CD8-positive, alpha-beta memory T cell (primary cell): ENCODE results near the gene UBE2S. TPM values are rescaled to one million over a fixed set of nuclear protein-coding genes. Genes with fewer than 3 reads are reported as not detected.

ENCODE experiments used
- CTCF ChIA-PET: fragments of 350-600 bp; sonication (Branson Sonifier 250); formaldehyde crosslinking; loops from one replicate; lab custom pipeline; 2021; ENCODE audit warnings: antibody characterized with exemption; lab: Charles Lee
- POLR2A ChIA-PET: fragments of 350-600 bp; sonication (Branson Sonifier 250); formaldehyde crosslinking; loops from one replicate; lab custom pipeline; 2021; ENCODE audit warnings: antibody characterized with exemption; lab: Charles Lee
- DNase-seq, 5 donors: peaks; one replicate each; pipeline versions ENCODE4 v3.0.0 to v3.0.0-alpha.2; 2020 to 2022; ENCODE audit warnings: mixed read lengths in 1 of 5
- H3K27ac ChIP-seq: one replicate; pipeline ENCODE4 v1.7.0; 2013; ENCODE audit warnings: low read depth, mild to moderate bottlenecking, low read length, moderate library complexity
- H3K27me3 ChIP-seq: 2 replicates; pipeline ENCODE4 v1.7.0; 2013; ENCODE audit warnings: low read length, mild to moderate bottlenecking; ENCODE audit not compliant: insufficient read depth, poor library complexity, severe bottlenecking
- H3K36me3 ChIP-seq: 2 replicates; pipeline ENCODE4 v1.7.0; 2013; ENCODE audit warnings: mild to moderate bottlenecking, low read length, moderate library complexity; ENCODE audit not compliant: insufficient read depth
- H3K4me1 ChIP-seq: 2 replicates; pipeline ENCODE4 v1.7.0; 2013; ENCODE audit warnings: mild to moderate bottlenecking, low read length, moderate library complexity; ENCODE audit not compliant: insufficient read depth
- H3K4me3 ChIP-seq: 2 replicates; pipeline ENCODE4 v1.7.0; 2013; ENCODE audit warnings: mild to moderate bottlenecking, low read length
- H3K9me3 ChIP-seq: 2 replicates; pipeline ENCODE4 v1.7.0; 2013; ENCODE audit warnings: mild to moderate bottlenecking, low read length
- H3K27ac Mint-ChIP-seq, 8 donors: one replicate each; pipeline ENCODE4 v1.8.0; 2020 to 2021; ENCODE audit warnings: mixed read lengths in 8 of 8, mild to moderate bottlenecking in 6 of 8, inconsistent platforms in 3 of 8, moderate library complexity in 3 of 8
- H3K27me3 Mint-ChIP-seq, 2 donors: one replicate each; pipeline ENCODE4 v1.8.0; 2020 to 2021; ENCODE audit warnings: mixed read lengths in 2 of 2, mild to moderate bottlenecking in 1 of 2, moderate library complexity in 1 of 2
- H3K36me3 Mint-ChIP-seq, 3 donors: one replicate each; pipeline ENCODE4 v1.8.0; 2020 to 2021; ENCODE audit warnings: mixed read lengths in 3 of 3, inconsistent platforms in 1 of 3, mild to moderate bottlenecking in 1 of 3
- H3K4me1 Mint-ChIP-seq, 3 donors: one replicate each; pipeline ENCODE4 v1.8.0; 2020 to 2021; ENCODE audit warnings: mixed read lengths in 3 of 3, inconsistent platforms in 1 of 3, mild to moderate bottlenecking in 1 of 3
- H3K4me3 Mint-ChIP-seq, 7 donors: one replicate each; pipeline ENCODE4 v1.8.0; 2020 to 2021; ENCODE audit warnings: mixed read lengths in 7 of 7, mild to moderate bottlenecking in 6 of 7, moderate library complexity in 4 of 7, inconsistent platforms in 2 of 7
- H3K9me3 Mint-ChIP-seq, 5 donors: one replicate each; pipeline ENCODE4 v1.8.0; 2020 to 2022; ENCODE audit warnings: mixed read lengths in 5 of 5, mild to moderate bottlenecking in 3 of 5, moderate library complexity in 2 of 5, inconsistent platforms in 1 of 5
- polyA plus RNA-seq: library from polyadenylated mRNA; unstranded; fragments of 300-500 nt; fragmentation: Illumina TruSeq; gene quantifications from one replicate; pipeline ENCODE4 v1.2.3, GENCODE V29; 2021
- total RNA-seq, 2 experiments: library from RNA; stranded (reverse); gene quantifications; one replicate each; pipeline ENCODE4 v1.2.3, GENCODE V29; 2021

UBE2S gene
- total and polyA plus RNA-seq, 3 experiments from 2014 or later = 42.5 to 291 (median 263) TPM

- peaks cover 7 to 12% (median 8%) of the 10 kb centered on the region in 3 donors for H3K4me1 Mint-ChIP-seq
These were observed 38.7 kb downstream of the UBE2S start for GRCh38 chr19:55368701-55369563.

GRCh38 chr19:55368106-55368505 is 39.5 kb downstream of the UBE2S start:
- Histone ChIP-seq H3K4me1 (peaks cover 6% of the 10 kb centered on the region), H3K36me3 (no peaks in the 10 kb centered on the region), H3K27me3 (peaks cover 27% of the 10 kb centered on the region), H3K9me3 (no peaks in the 10 kb centered on the region), H3K27ac (no peak overlapping the region), H3K4me3 (no peak overlapping the region)
- peaks cover 23 to 48% of the 10 kb centered on the region in 2 donors for H3K27me3 Mint-ChIP-seq
- POLR2A ChIA-PET = no interaction called here
- no peak overlapping the region for H3K27ac Mint-ChIP-seq
- CTCF ChIA-PET = interaction anchor here (1.1 kb wide), 1 partner anchor 75 kb away, joined by 3 read pairs; no protein-coding TSS in a partner anchor
- H3K36me3 Mint-ChIP-seq = peaks cover 0 to 4% (median 0%) of the 10 kb centered on the region in 3 donors
- H3K4me3 Mint-ChIP-seq = peak overlapping the region in 1 of 7 donors; percentile 5
- H3K4me1 Mint-ChIP-seq = peaks cover 4 to 7% (median 5%) of the 10 kb centered on the region in 3 donors
- peaks cover 0 to 2% (median 0%) of the 10 kb centered on the region in 5 donors for H3K9me3 Mint-ChIP-seq
- no peak for DNase-seq

More at GRCh38 chr19:55368701-55369563, 38.7 kb downstream of the UBE2S start:
- Histone ChIP-seq H3K27ac (no peak overlapping the region), H3K9me3 (no peaks in the 10 kb centered on the region), H3K36me3 (no peaks in the 10 kb centered on the region), H3K4me1 (peaks cover 6% of the 10 kb centered on the region), H3K4me3 (no peak overlapping the region), H3K27me3 (peaks cover 27% of the 10 kb centered on the region)
- peaks cover 0 to 4% (median 0%) of the 10 kb centered on the region in 3 donors for H3K36me3 Mint-ChIP-seq
- CTCF ChIA-PET = interaction anchor here (1.1 kb wide), 1 partner anchor 76 kb away, joined by 3 read pairs; no protein-coding TSS in a partner anchor
- POLR2A ChIA-PET = interaction anchor here (0.6 kb wide), 1 partner anchor 101 kb away, joined by 5 read pairs; no protein-coding TSS in a partner anchor
- DNase-seq = peak in 1 of 5 donors; percentile 21
- H3K27ac Mint-ChIP-seq = no peak overlapping the region
- peaks cover 0 to 2% (median 0%) of the 10 kb centered on the region in 5 donors for H3K9me3 Mint-ChIP-seq
- H3K27me3 Mint-ChIP-seq = peaks cover 27 to 53% of the 10 kb centered on the region in 2 donors
- peak overlapping the region in 2 of 7 donors; percentile 5 to 54 for H3K4me3 Mint-ChIP-seq

- H3K4me3 Mint-ChIP-seq = no peak overlapping the region
These were observed 40.8 kb downstream of the UBE2S start for GRCh38 chr19:55366790-55367189.

GRCh38 chr19:55365964-55366363 is 41.6 kb downstream of the UBE2S start:
- H3K27me3 ChIP-seq = peaks cover 11% of the 10 kb centered on the region
- no peaks in the 10 kb centered on the region for H3K9me3 ChIP-seq
- H3K36me3 ChIP-seq = no peaks in the 10 kb centered on the region
- H3K4me1 ChIP-seq = peaks cover 6% of the 10 kb centered on the region
- Mint-ChIP-seq H3K27me3 (peaks cover 10 to 33% of the 10 kb centered on the region in 2 donors), H3K4me1 (peaks cover 4 to 7% (median 5%) of the 10 kb centered on the region in 3 donors), H3K36me3 (peaks cover 0 to 4% (median 0%) of the 10 kb centered on the region in 3 donors), H3K9me3 (peaks cover 0 to under 1% (median 0%) of the 10 kb centered on the region in 5 donors), H3K4me3 (no peak overlapping the region), H3K27ac (no peak overlapping the region)
- H3K27ac ChIP-seq = no peak overlapping the region
- no peak for DNase-seq
- CTCF ChIA-PET = no interaction called here
- H3K4me3 ChIP-seq = no peak overlapping the region
- POLR2A ChIA-PET = no interaction called here

More at GRCh38 chr19:55366790-55367189, 40.8 kb downstream of the UBE2S start:
- CTCF ChIA-PET = interaction anchor here (1.1 kb wide), 1 partner anchor 65 kb away, joined by 3 read pairs; no protein-coding TSS in a partner anchor
- Mint-ChIP-seq H3K9me3 (peaks cover 0 to 2% (median 0%) of the 10 kb centered on the region in 5 donors), H3K36me3 (peaks cover 0 to 4% (median 0%) of the 10 kb centered on the region in 3 donors), H3K27me3 (peaks cover 17 to 41% of the 10 kb centered on the region in 2 donors), H3K4me1 (peaks cover 4 to 7% (median 5%) of the 10 kb centered on the region in 3 donors), H3K27ac (no peak overlapping the region)
- Histone ChIP-seq H3K27ac (no peak overlapping the region), H3K27me3 (peaks cover 15% of the 10 kb centered on the region), H3K9me3 (no peaks in the 10 kb centered on the region), H3K4me1 (peaks cover 6% of the 10 kb centered on the region), H3K4me3 (no peak overlapping the region), H3K36me3 (no peaks in the 10 kb centered on the region)
- POLR2A ChIA-PET = interaction anchor here (0.6 kb wide), 1 partner anchor 47 kb away, joined by 7 read pairs; no protein-coding TSS in a partner anchor
- DNase-seq = no peak

GRCh38 chr19:55365245-55365644 is 42.3 kb downstream of the UBE2S start:
- Mint-ChIP-seq H3K9me3 (no peaks in the 10 kb centered on the region), H3K27me3 (peaks cover 6 to 27% of the 10 kb centered on the region in 2 donors), H3K4me3 (no peak overlapping the region), H3K4me1 (peaks cover 2 to 5% (median 4%) of the 10 kb centered on the region in 3 donors), H3K27ac (no peak overlapping the region), H3K36me3 (peaks cover 0 to 2% (median 0%) of the 10 kb centered on the region in 3 donors)
- DNase-seq = no peak
- Histone ChIP-seq H3K9me3 (no peaks in the 10 kb centered on the region), H3K27ac (no peak overlapping the region), H3K4me3 (no peak overlapping the region), H3K36me3 (no peaks in the 10 kb centered on the region), H3K4me1 (peaks cover 6% of the 10 kb centered on the region), H3K27me3 (peaks cover 5% of the 10 kb centered on the region)
- ChIA-PET CTCF (no interaction called here), POLR2A (no interaction called here)

GRCh38 chr19:55362990-55363716 is 44.4 kb downstream of the UBE2S start, which contains the start of gene GARIN5B:
GARIN5B (minus strand) TSS chr19:55363260; CDS start chr19:55363066, 194 bp downstream.
- Histone ChIP-seq H3K27me3 (no peaks in the 10 kb centered on the region), H3K36me3 (no peaks in the 10 kb centered on the region), H3K4me3 (no peak within 1 kb of the TSS), H3K9me3 (no peaks in the 10 kb centered on the region), H3K4me1 (no peaks in the 10 kb centered on the region), H3K27ac (no peak within 1 kb of the TSS)
- H3K27me3 Mint-ChIP-seq = peaks cover 2 to 17% of the 10 kb centered on the region in 2 donors
- no peaks in the 10 kb centered on the region for H3K4me1 Mint-ChIP-seq
- no peak for DNase-seq
- POLR2A ChIA-PET = no interaction called here
- peaks cover 0 to 2% (median 0%) of the 10 kb centered on the region in 3 donors for H3K36me3 Mint-ChIP-seq
- no peak within 1 kb of the TSS for H3K4me3 Mint-ChIP-seq
- CTCF ChIA-PET = no interaction called here
- H3K27ac Mint-ChIP-seq = peak within 1 kb of the TSS in 1 of 8 donors; percentile 5
- H3K9me3 Mint-ChIP-seq = no peaks in the 10 kb centered on the region

- no peaks in the 10 kb centered on the region for H3K4me1 ChIP-seq
- no peaks in the 10 kb centered on the region for H3K9me3 Mint-ChIP-seq
- peaks cover 0 to 14% of the 10 kb centered on the region in 2 donors for H3K27me3 Mint-ChIP-seq
- H3K27ac ChIP-seq = no peak overlapping the region
- H3K4me3 ChIP-seq = no peak overlapping the region
- no peaks in the 10 kb centered on the region for H3K36me3 Mint-ChIP-seq
- H3K4me3 Mint-ChIP-seq = no peak overlapping the region
- ChIA-PET POLR2A (no interaction called here), CTCF (no interaction called here)
- H3K9me3 ChIP-seq = no peaks in the 10 kb centered on the region
- H3K4me1 Mint-ChIP-seq = no peaks in the 10 kb centered on the region
- no peaks in the 10 kb centered on the region for H3K36me3 ChIP-seq
- no peak for DNase-seq
- H3K27ac Mint-ChIP-seq = no peak overlapping the region
- no peaks in the 10 kb centered on the region for H3K27me3 ChIP-seq
These were observed 45.2 kb downstream of the UBE2S start for GRCh38 chr19:55362174-55362989.
